A549 (cell line): ENCODE measurements around the gene LARGE2. TPM values are rescaled to one million over a fixed set of nuclear protein-coding genes. Genes with fewer than 3 reads are reported as not detected.
A peak's percentile ranks its signal among the peaks of the same experiment; 100 is the strongest.

Experiments used
- ATAC-seq, 2 experiments: fragments of 200-7000 bp in 1 of 2; fragments of >200 bp in 1 of 2; cut with Nextera tagmentation in 1 of 2; cut with Tn5 transposase in 1 of 2; 3 replicates each; pipeline versions ENCODE4 v1.8.0 to v1.9.1; 2018 to 2020; ENCODE audit warnings: mild to moderate bottlenecking in 1 of 2, moderate library complexity in 1 of 2
- CTCF ChIA-PET: fragments of 300-600 bp; sonication (Branson Sonifier 250); formaldehyde crosslinking; extraction: SDS; loops from one replicate; lab custom pipeline; 2021; ENCODE audit warnings: antibody characterized with exemption, inconsistent platforms; lab: Yijun Ruan, JAX
- POLR2A ChIA-PET: fragments of 350-600 bp; formaldehyde crosslinking; extraction: SDS; loops from one replicate; lab custom pipeline; 2021; ENCODE audit warnings: antibody characterized with exemption, inconsistent platforms; lab: Yijun Ruan, JAX
- DNase-seq, 2 experiments: peaks; one replicate each; pipeline versions ENCODE4 v3.0.0 to v3.0.0-alpha.2; 2011 to 2016; ENCODE audit warnings: low read depth in 1 of 2, low spot score in 1 of 2
- FAIRE-seq: peaks from 2 replicates; lab custom pipeline; 2011; peaks lifted over from hg19 to GRCh38; lab: Jason Lieb, UNC
- H3K27ac ChIP-seq, 2 experiments: fragments of >200 bp; sonication (Bioruptor Twin); formaldehyde crosslinking; 3 replicates each; pipeline ENCODE4 v1.5.1; 2016 to 2017
- H3K4me1 ChIP-seq: fragments of >200 bp; sonication (Bioruptor Twin); formaldehyde crosslinking; 3 replicates; pipeline ENCODE4 v1.6.1; 2016
- H3K4me2 ChIP-seq: fragments of >200 bp; sonication (Bioruptor Twin); formaldehyde crosslinking; 3 replicates; pipeline ENCODE4 v1.6.1; 2016
- H3K4me3 ChIP-seq: fragments of >200 bp; sonication (Bioruptor Twin); formaldehyde crosslinking; 3 replicates; pipeline ENCODE4 v1.5.1; 2016
- H3K9me3 ChIP-seq: fragments of >200 bp; sonication (Bioruptor Twin); formaldehyde crosslinking; 3 replicates; pipeline ENCODE4 v1.6.1; 2016
- BHLHE40 ChIP-seq: IDR thresholded peaks from 2 replicates; pipeline ENCODE4 v1.6.1; 2012; ENCODE audit warnings: low read depth, low read length, inconsistent platforms
- EHMT2 ChIP-seq: fragments of 200-600 bp; sonication (generic); IDR thresholded peaks from 2 replicates; pipeline ENCODE4 v1.6.1; 2016; ENCODE audit warnings: antibody characterized with exemption, low read depth, mild to moderate bottlenecking, moderate library complexity
- EP300 ChIP-seq, 2 experiments: fragments of >200 bp; sonication (Bioruptor Twin); formaldehyde crosslinking; IDR thresholded peaks; 2 replicates in 1 of 2; 3 replicates in 1 of 2; pipeline ENCODE4 v1.6.1; 2016 to 2017
- FOSL2 ChIP-seq, 2 experiments: fragments of 450-650 bp in 1 of 2; fragments of >200 bp in 1 of 2; sonication (Bioruptor Twin) in 1 of 2; formaldehyde crosslinking; IDR thresholded peaks; 2 replicates each; pipeline versions ENCODE4 v1.5.0 to v1.6.1; 2016 to 2020; ENCODE audit warnings: mild to moderate bottlenecking in 1 of 2, moderate library complexity in 1 of 2
- HOXA7 ChIP-seq: fragments of 250-450 bp; sonication (Bioruptor Pico); IDR thresholded peaks from 2 replicates; pipeline ENCODE4 v1.5.0; 2020; ENCODE audit warnings: mild to moderate bottlenecking, moderate library complexity
- HOXB13 ChIP-seq: fragments of 250-450 bp; sonication (Bioruptor Pico); IDR thresholded peaks from 2 replicates; pipeline ENCODE4 v1.5.0; 2020; ENCODE audit warnings: low read depth, mild to moderate bottlenecking, moderate library complexity
- JUN ChIP-seq, 2 experiments: fragments of >200 bp; sonication (Bioruptor Twin); formaldehyde crosslinking; IDR thresholded peaks; 2 replicates in 1 of 2; 3 replicates in 1 of 2; pipeline ENCODE4 v1.6.1; 2016 to 2017
- JUNB ChIP-seq: fragments of >200 bp; sonication (Bioruptor Twin); formaldehyde crosslinking; IDR thresholded peaks from 2 replicates; pipeline ENCODE4 v1.6.1; 2016
- POLR2AphosphoS2 ChIP-seq: conservative IDR thresholded peaks from 2 replicates; pipeline ENCODE4 v1.6.1; 2012; ENCODE audit warnings: low read length, improper control_type of control experiment, inconsistent platforms
- RAD21 ChIP-seq, 2 experiments: fragments of >200 bp in 1 of 2; sonication (Bioruptor Twin) in 1 of 2; formaldehyde crosslinking in 1 of 2; IDR thresholded peaks in 1 of 2; conservative IDR thresholded peaks in 1 of 2; 2 replicates in 1 of 2; 3 replicates in 1 of 2; pipeline ENCODE4 v1.6.1; 2012 to 2018; ENCODE audit warnings: inconsistent platforms in 1 of 2
- RCOR1 ChIP-seq: fragments of 150-350 bp; IDR thresholded peaks from 2 replicates; pipeline ENCODE4 v1.6.1; 2014; ENCODE audit warnings: antibody characterized with exemption, low read length, low read depth
- SREBF2 ChIP-seq: fragments of 450-650 bp; IDR thresholded peaks from 2 replicates; pipeline ENCODE4 v1.6.1; 2014; ENCODE audit warnings: mild to moderate bottlenecking, moderate library complexity
- TP53 ChIP-seq: fragments of 250-450 bp; sonication (Bioruptor Pico); IDR thresholded peaks from 2 replicates; pipeline ENCODE4 v1.5.0; 2021; ENCODE audit warnings: mild to moderate bottlenecking, moderate library complexity
- WGBS: methylation state at CpG from one replicate; pipeline ENCODE4 v1.1.6; 2017; ENCODE audit errors: missing lambda C conversion rate; 5-methylcytosine and 5-hydroxymethylcytosine counted together
- polyA minus RNA-seq: library from RNA; depleted of rRNA, polyadenylated mRNA; stranded (reverse); fragments of >200 nt; gene quantifications from 2 replicates; pipeline ENCODE4 v1.2.3, GENCODE V29; 2011; rRNA and poly(A)+ RNA removed
- polyA plus RNA-seq, 4 experiments: library from polyadenylated mRNA; depleted of rRNA in 3 of 4; stranded (reverse); fragments of >200 nt; fragmentation: RNase III in 1 of 4; extraction: RNeasy Plus Mini Kit Qiagen cat#74134 plus additional on column Dnase treatment in 1 of 4; gene quantifications; 2 replicates in 3 of 4; 3 replicates in 1 of 4; pipeline ENCODE4 v1.2.3, GENCODE V29; 2011 to 2017
- TF ChIP-seq, protein P1 (sequence below): IDR thresholded peaks from 2 replicates; pipeline ENCODE4 v1.6.1; 2012
- TF ChIP-seq, protein P2 (sequence below): fragments of 150-350 bp; IDR thresholded peaks from 2 replicates; pipeline ENCODE4 v1.6.1; 2014; ENCODE audit warnings: low read depth, mild to moderate bottlenecking, low read length
- TF ChIP-seq, protein P3 (sequence below): fragments of 200-600 bp; sonication (generic); IDR thresholded peaks from 2 replicates; pipeline ENCODE4 v1.6.1; 2016; ENCODE audit warnings: antibody characterized with exemption, mild to moderate bottlenecking, moderate library complexity
- TF ChIP-seq, protein P4 (sequence below): fragments of 250-450 bp; sonication (Bioruptor Pico); IDR thresholded peaks from 2 replicates; pipeline ENCODE4 v1.5.0; 2021; ENCODE audit warnings: mild to moderate bottlenecking, moderate library complexity, borderline replicate concordance
- TF ChIP-seq, protein P5 (sequence below): IDR thresholded peaks from 2 replicates; pipeline ENCODE4 v1.6.1; 2012; ENCODE audit warnings: low read depth, borderline replicate concordance

LARGE2 gene
- polyA plus RNA-seq (2011; rRNA removed) (0.97 and 1.2 TPM in 2 replicates), polyA plus RNA-seq (2017; fragmentation: RNase III; extraction: RNeasy Plus Mini Kit Qiagen cat#74134 plus additional on column Dnase treatment) (1.4 to 2.3 TPM (median 2.1 TPM) in 3 replicates), polyA minus RNA-seq (0.70 and 1.4 TPM in 2 replicates)
- polyA plus RNA-seq (2012; cell fraction: cytosol; rRNA removed) = 4.4 and 5.0 TPM in 2 replicates
- polyA plus RNA-seq (2012; cell fraction: nucleus; rRNA removed) = 10.8 and 14.4 TPM in 2 replicates

DNA sequence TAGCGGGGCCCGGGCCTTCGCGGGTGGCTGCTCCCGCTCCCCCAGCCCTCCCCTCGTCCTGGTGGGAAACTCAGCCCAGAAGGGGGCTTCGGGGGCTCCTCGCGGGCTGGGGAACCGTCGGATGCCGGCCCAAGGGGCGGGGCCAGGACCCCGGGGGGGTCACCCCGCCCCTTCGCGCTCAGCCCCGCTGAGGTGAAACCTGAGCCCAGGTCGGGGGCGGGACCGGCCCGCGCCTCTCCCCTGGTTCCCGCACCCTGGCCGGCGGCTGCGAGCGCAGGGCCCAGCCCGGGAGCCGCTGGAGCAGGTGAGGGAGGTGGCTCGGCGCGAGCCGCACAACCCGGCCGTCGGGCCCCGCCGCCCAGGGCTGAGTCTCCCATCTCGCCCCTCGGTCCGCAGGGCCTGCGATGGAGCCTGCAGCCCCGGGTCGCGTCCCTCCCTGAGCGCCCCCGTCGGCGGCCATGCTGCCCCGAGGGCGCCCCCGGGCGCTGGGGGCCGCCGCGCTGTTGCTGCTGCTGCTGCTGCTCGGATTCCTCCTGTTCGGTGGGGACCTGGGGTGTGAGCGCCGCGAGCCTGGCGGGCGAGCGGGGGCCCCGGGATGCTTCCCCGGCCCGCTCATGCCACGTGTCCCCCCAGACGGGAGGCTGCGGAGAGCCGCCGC is at the start of gene LARGE2:
TSS of gene LARGE2 (plus strand) at position 232 of the 658 bp plus-strand sequence. CDS start at position 459, 227 bp downstream.
- Histone ChIP-seq H3K4me3 (peak within 1 kb of the TSS; percentile 55), H3K4me1 (peaks cover 4% of the 10 kb centered on the region; the same call in 2 of the 3 replicates), H3K9me3 (no peaks in the 10 kb centered on the region), H3K4me2 (peak within 1 kb of the TSS; percentile 91), H3K27ac (peak within 1 kb of the TSS; percentile 58 to 80; a peak in 5 of 6 replicates)
- no peak for TF ChIP-seq BHLHE40
- TF ChIP-seq, protein P1, sequence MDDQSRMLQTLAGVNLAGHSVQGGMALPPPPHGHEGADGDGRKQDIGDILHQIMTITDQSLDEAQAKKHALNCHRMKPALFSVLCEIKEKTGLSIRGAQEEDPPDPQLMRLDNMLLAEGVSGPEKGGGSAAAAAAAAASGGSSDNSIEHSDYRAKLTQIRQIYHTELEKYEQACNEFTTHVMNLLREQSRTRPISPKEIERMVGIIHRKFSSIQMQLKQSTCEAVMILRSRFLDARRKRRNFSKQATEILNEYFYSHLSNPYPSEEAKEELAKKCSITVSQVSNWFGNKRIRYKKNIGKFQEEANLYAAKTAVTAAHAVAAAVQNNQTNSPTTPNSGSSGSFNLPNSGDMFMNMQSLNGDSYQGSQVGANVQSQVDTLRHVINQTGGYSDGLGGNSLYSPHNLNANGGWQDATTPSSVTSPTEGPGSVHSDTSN = no peak
- no peak for TF ChIP-seq JUN (IDR thresholded peaks at IDR 0.05)
- TF ChIP-seq HOXA7 (CRISPR knock-in tag) = no peak
- TF ChIP-seq RCOR1 = no peak
- TF ChIP-seq, protein P2, sequence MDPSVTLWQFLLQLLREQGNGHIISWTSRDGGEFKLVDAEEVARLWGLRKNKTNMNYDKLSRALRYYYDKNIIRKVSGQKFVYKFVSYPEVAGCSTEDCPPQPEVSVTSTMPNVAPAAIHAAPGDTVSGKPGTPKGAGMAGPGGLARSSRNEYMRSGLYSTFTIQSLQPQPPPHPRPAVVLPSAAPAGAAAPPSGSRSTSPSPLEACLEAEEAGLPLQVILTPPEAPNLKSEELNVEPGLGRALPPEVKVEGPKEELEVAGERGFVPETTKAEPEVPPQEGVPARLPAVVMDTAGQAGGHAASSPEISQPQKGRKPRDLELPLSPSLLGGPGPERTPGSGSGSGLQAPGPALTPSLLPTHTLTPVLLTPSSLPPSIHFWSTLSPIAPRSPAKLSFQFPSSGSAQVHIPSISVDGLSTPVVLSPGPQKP = no peak
- TF ChIP-seq EHMT2 = no peak
- no peak for TF ChIP-seq POLR2AphosphoS2
- TF ChIP-seq EP300 (IDR thresholded peaks at IDR 0.05) = no peak
- TF ChIP-seq, protein P3, sequence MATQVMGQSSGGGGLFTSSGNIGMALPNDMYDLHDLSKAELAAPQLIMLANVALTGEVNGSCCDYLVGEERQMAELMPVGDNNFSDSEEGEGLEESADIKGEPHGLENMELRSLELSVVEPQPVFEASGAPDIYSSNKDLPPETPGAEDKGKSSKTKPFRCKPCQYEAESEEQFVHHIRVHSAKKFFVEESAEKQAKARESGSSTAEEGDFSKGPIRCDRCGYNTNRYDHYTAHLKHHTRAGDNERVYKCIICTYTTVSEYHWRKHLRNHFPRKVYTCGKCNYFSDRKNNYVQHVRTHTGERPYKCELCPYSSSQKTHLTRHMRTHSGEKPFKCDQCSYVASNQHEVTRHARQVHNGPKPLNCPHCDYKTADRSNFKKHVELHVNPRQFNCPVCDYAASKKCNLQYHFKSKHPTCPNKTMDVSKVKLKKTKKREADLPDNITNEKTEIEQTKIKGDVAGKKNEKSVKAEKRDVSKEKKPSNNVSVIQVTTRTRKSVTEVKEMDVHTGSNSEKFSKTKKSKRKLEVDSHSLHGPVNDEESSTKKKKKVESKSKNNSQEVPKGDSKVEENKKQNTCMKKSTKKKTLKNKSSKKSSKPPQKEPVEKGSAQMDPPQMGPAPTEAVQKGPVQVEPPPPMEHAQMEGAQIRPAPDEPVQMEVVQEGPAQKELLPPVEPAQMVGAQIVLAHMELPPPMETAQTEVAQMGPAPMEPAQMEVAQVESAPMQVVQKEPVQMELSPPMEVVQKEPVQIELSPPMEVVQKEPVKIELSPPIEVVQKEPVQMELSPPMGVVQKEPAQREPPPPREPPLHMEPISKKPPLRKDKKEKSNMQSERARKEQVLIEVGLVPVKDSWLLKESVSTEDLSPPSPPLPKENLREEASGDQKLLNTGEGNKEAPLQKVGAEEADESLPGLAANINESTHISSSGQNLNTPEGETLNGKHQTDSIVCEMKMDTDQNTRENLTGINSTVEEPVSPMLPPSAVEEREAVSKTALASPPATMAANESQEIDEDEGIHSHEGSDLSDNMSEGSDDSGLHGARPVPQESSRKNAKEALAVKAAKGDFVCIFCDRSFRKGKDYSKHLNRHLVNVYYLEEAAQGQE = no peak
- TF ChIP-seq TP53 = no peak
- TF ChIP-seq FOSL2 (IDR thresholded peaks at IDR 0.05) = no peak
- TF ChIP-seq FOSL2 (CRISPR knock-in tag; IDR thresholded peaks at IDR 0.05) = no peak
- TF ChIP-seq, protein P4, sequence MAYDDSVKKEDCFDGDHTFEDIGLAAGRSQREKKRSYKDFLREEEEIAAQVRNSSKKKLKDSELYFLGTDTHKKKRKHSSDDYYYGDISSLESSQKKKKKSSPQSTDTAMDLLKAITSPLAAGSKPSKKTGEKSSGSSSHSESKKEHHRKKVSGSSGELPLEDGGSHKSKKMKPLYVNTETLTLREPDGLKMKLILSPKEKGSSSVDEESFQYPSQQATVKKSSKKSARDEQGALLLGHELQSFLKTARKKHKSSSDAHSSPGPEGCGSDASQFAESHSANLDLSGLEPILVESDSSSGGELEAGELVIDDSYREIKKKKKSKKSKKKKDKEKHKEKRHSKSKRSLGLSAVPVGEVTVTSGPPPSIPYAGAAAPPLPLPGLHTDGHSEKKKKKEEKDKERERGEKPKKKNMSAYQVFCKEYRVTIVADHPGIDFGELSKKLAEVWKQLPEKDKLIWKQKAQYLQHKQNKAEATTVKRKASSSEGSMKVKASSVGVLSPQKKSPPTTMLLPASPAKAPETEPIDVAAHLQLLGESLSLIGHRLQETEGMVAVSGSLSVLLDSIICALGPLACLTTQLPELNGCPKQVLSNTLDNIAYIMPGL (CRISPR knock-in tag) = no peak
- TF ChIP-seq HOXB13 = no peak
- no peak for TF ChIP-seq RAD21 (conservative IDR thresholded peaks at IDR 0.05 in 1 of 2, IDR thresholded peaks at IDR 0.05 in 1 of 2)
- TF ChIP-seq, protein P5, sequence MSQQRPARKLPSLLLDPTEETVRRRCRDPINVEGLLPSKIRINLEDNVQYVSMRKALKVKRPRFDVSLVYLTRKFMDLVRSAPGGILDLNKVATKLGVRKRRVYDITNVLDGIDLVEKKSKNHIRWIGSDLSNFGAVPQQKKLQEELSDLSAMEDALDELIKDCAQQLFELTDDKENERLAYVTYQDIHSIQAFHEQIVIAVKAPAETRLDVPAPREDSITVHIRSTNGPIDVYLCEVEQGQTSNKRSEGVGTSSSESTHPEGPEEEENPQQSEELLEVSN = no peak
- no peak for TF ChIP-seq JUNB
- no peak for TF ChIP-seq SREBF2
- DNase-seq (peak in 1 of 2 experiments; percentile 48), ATAC-seq (no peak; a peak in 1 of 6 replicates), FAIRE-seq (no peak)
- WGBS = no CpG with 5 or more reads among the region's 73 CpGs
- POLR2A ChIA-PET = no interaction called here
- CTCF ChIA-PET = interaction anchor here (1.0 to 1.9 kb wide), 4 partner anchors 8 to 150 kb away, joined by 3 to 9 read pairs (median 4); no protein-coding TSS in a partner anchor
